Activated CD8-positive, alpha-beta T cell treated with anti-CD3 and anti-CD28 coated beads, Interleukin-2, amount 10 ng/mL, durations not matched to agents 7 days and 5 days (primary cell): ENCODE data around the gene TMEM225B. TPM values are rescaled to one million over a fixed set of nuclear protein-coding genes. Genes with fewer than 3 reads are reported as not detected.
A peak's percentile ranks its signal among the peaks of the same experiment; 100 is the strongest.
"Not testable (repeated sequence)": the region's sequence is repeated elsewhere in the genome, so short reads cannot be mapped to it uniquely, and the experiment has no call there.

ENCODE experiments used
- ATAC-seq: fragments of 150-1000 bp; cut with Tn5 transposase; one replicate; pipeline ENCODE4 v1.10.0; 2021; ENCODE audit warnings: moderate library complexity
- CTCF ChIA-PET: fragments of 350-600 bp; sonication (Branson Sonifier 250); formaldehyde crosslinking; loops from one replicate; lab custom pipeline; 2021; ENCODE audit warnings: antibody characterized with exemption; lab: Charles Lee
- POLR2A ChIA-PET: fragments of 350-600 bp; sonication (Branson Sonifier 250); formaldehyde crosslinking; loops from one replicate; lab custom pipeline; 2021; ENCODE audit warnings: antibody characterized with exemption; lab: Charles Lee
- DNase-seq: peaks from one replicate; pipeline ENCODE4 v3.0.0-alpha.2; 2020
- H3K27ac Mint-ChIP-seq: one replicate; pipeline ENCODE4 v1.8.0; 2021; ENCODE audit warnings: mild to moderate bottlenecking, mixed read lengths
- H3K27me3 Mint-ChIP-seq: one replicate; pipeline ENCODE4 v1.8.0; 2021; ENCODE audit warnings: low read depth, mixed read lengths
- H3K36me3 Mint-ChIP-seq: one replicate; pipeline ENCODE4 v1.8.0; 2021; ENCODE audit warnings: low read depth, mixed read lengths
- H3K4me1 Mint-ChIP-seq: one replicate; pipeline ENCODE4 v1.8.0; 2021; ENCODE audit warnings: low read depth, mixed read lengths
- H3K4me3 Mint-ChIP-seq: one replicate; pipeline ENCODE4 v1.8.0; 2021; ENCODE audit warnings: mild to moderate bottlenecking, mixed read lengths
- H3K9me3 Mint-ChIP-seq: one replicate; pipeline ENCODE4 v1.8.0; 2022; ENCODE audit warnings: mixed read lengths; ENCODE audit not compliant: insufficient read depth
- total RNA-seq, 2 experiments: library from RNA; stranded (reverse); gene quantifications; one replicate each; pipeline ENCODE4 v1.2.3, GENCODE V29; 2021

Gene TMEM225B
- total RNA-seq, 2 experiments from 2014 or later: 1.2 to 1.4 TPM

GRCh38 chr7:99559175-99559915, 38.7 kb upstream of the TMEM225B start:
- Mint-ChIP-seq H3K4me3 (peak overlapping the region; percentile 100), H3K36me3 (peaks cover 68% of the 10 kb centered on the region), H3K27ac (peak overlapping the region; percentile 100), H3K27me3 (no peaks in the 10 kb centered on the region), H3K4me1 (peaks cover 56% of the 10 kb centered on the region), H3K9me3 (no peaks in the 10 kb centered on the region)
- ChIA-PET POLR2A (interaction anchor here (0.6 to 5.4 kb wide), 17 partner anchors 8 to 1315 kb away, joined by 3 to 57 read pairs (median 13); partner anchors contain the start of genes BUD31, PDAP1, SRRT and ZKSCAN5), CTCF (interaction anchor here (0.8 to 2.8 kb wide), 6 partner anchors 45 to 542 kb away, joined by 3 to 12 read pairs (median 4); partner anchors contain the start of genes AP4M1, MCM7, TRIM4 and ZNF394)
- no peak for DNase-seq
- ATAC-seq: no peak

- peak overlapping the region; percentile 100 for H3K4me3 Mint-ChIP-seq
- no peaks in the 10 kb centered on the region for H3K27me3 Mint-ChIP-seq
- peaks cover 67% of the 10 kb centered on the region for H3K36me3 Mint-ChIP-seq
- H3K27ac Mint-ChIP-seq: peak overlapping the region; percentile 66
- H3K9me3 Mint-ChIP-seq: no peaks in the 10 kb centered on the region
- peaks cover 53% of the 10 kb centered on the region for H3K4me1 Mint-ChIP-seq
- ChIA-PET CTCF (no interaction called here), POLR2A (interaction anchor here (0.6 to 5.4 kb wide), 4 partner anchors 55 to 460 kb away, joined by 3 to 57 read pairs (median 24); partner anchors contain the start of genes BUD31, PDAP1, ZNF394 and ZSCAN25)
- no peak for DNase-seq
- no peak for ATAC-seq
These were observed 37.0 kb upstream of the TMEM225B start for GRCh38 chr7:99560834-99561736.

- no peaks in the 10 kb centered on the region for H3K27me3 Mint-ChIP-seq
- CTCF ChIA-PET: no interaction called here
These were observed 36.4 kb upstream of the TMEM225B start for GRCh38 chr7:99561737-99562051.

GRCh38 chr7:99562114-99562784, 35.8 kb upstream of the TMEM225B start:
- DNase-seq (no peak), ATAC-seq (no peak)
- CTCF ChIA-PET: no interaction called here
- Mint-ChIP-seq H3K4me1 (peaks cover 45% of the 10 kb centered on the region), H3K4me3 (no peak overlapping the region), H3K9me3 (no peaks in the 10 kb centered on the region), H3K36me3 (peaks cover 65% of the 10 kb centered on the region), H3K27me3 (no peaks in the 10 kb centered on the region), H3K27ac (peak overlapping the region; percentile 79)
- POLR2A ChIA-PET: no interaction called here

More at GRCh38 chr7:99561737-99562051, 36.4 kb upstream of the TMEM225B start:
- Mint-ChIP-seq H3K27ac (no peak overlapping the region), H3K4me1 (peaks cover 51% of the 10 kb centered on the region), H3K36me3 (peaks cover 68% of the 10 kb centered on the region), H3K4me3 (no peak overlapping the region), H3K9me3 (no peaks in the 10 kb centered on the region)
- DNase-seq: no peak
- POLR2A ChIA-PET: no interaction called here
- ATAC-seq: no peak

DNA sequence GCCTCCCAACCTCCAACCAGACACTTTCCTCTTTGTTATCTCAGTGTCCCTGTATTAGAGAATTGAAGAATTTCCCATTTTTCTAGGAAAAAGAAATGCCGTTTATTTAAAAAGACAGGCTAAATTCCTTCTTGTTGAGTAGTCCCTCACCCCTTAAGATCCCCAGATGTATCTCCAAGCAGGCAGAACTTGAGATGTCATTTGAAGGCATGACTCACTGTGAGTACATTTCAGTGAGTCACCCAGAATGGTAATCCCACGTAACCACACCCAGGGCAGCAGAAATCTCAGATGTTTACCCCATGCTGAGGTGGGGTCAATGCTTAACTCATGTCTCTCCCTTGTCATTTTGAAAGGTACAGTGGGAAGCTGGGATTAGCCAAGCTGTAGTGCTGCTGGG, 35.2 kb upstream of the TMEM225B start:
- no peak overlapping the region for H3K4me3 Mint-ChIP-seq
- H3K9me3 Mint-ChIP-seq: no peaks in the 10 kb centered on the region
- ChIA-PET CTCF (no interaction called here), POLR2A (no interaction called here)
- H3K36me3 Mint-ChIP-seq: peaks cover 61% of the 10 kb centered on the region
- H3K27me3 Mint-ChIP-seq: no peaks in the 10 kb centered on the region
- peaks cover 43% of the 10 kb centered on the region for H3K4me1 Mint-ChIP-seq
- ATAC-seq (no peak), DNase-seq (peak; percentile 36)
- H3K27ac Mint-ChIP-seq: peak overlapping the region; percentile 79

DNA sequence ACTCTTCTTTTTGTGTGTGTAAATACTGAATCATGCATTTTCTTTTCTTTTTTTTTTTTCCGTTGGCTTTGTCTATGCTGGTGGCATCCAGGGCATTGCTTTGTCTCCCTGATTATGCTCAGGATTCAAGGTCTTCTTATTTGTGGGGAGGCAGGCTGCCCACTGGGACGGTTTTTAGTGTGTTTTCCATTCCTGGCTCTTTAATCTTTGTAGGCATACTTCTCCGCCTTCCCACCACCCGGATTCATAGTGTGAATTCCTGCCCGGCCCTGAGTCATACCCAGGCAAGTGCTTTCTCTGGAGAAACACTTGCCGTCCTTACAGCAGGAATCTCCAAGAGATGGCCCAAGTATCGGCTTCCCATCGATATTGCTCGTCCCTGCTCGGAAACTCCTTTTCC, 34.4 kb upstream of the TMEM225B start:
- CTCF ChIA-PET: no interaction called here
- H3K36me3 Mint-ChIP-seq: peaks cover 57% of the 10 kb centered on the region
- H3K4me3 Mint-ChIP-seq: no peak overlapping the region
- H3K9me3 Mint-ChIP-seq: no peaks in the 10 kb centered on the region
- peaks cover 43% of the 10 kb centered on the region for H3K4me1 Mint-ChIP-seq
- DNase-seq (no peak), ATAC-seq (no peak)
- POLR2A ChIA-PET: no interaction called here
- no peak overlapping the region for H3K27ac Mint-ChIP-seq
- H3K27me3 Mint-ChIP-seq: no peaks in the 10 kb centered on the region

DNA sequence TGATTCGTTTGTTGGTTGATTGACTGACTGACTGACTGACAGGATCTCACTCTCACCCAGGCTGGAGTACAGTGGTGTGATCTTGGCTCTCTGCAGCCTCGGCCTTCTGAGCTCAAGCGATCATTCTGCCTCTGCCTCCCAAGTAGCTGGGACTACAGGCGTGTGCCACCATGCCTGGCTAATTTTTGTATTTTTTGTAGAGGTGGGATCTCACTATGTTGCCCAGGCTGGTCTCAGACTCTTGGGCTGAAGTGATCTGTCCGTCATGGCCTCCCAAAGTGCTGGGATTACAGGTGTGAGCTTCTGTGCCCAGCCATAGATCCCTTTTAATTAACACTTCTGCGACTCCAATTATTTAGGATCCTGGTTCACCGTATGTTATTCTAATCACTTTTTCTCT, 29.3 kb upstream of the TMEM225B start:
- H3K27me3 Mint-ChIP-seq, ATAC-seq, CTCF ChIA-PET, H3K9me3 Mint-ChIP-seq, H3K27ac Mint-ChIP-seq, DNase-seq, H3K4me3 Mint-ChIP-seq: not testable (repeated sequence)
- Mint-ChIP-seq H3K36me3 (peaks cover 66% of the 10 kb centered on the region), H3K4me1 (peaks cover 11% of the 10 kb centered on the region)
- POLR2A ChIA-PET: interaction anchor here (3.7 kb wide), 1 partner anchor 10 kb away, joined by 25 read pairs; the partner anchor contains the start of gene ZNF655

DNA sequence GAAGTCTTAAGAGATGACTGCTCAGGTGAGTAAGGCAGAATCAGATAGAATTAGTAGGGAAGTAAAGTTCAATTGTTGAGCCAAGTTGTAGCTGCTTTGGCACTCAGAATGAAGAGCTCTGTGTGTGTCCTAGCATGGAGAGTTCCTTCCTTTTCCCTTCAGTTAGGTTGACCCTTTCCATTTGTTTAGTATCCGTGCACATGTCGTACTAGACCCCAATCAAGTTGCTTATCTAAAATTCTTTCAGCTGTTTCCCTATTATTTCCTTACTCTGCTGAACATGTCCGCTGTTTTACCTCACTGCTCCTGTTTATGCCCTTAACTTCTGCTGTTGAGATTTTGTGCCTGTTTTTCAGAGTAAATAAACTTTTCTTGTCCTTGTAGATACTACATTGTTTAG, 26.3 kb upstream of the TMEM225B start:
- ChIA-PET CTCF (no interaction called here), POLR2A (interaction anchor here (0.9 to 2.5 kb wide), 2 partner anchors 13 to 52 kb away, joined by 3 to 14 read pairs; partner anchors contain the start of gene ZNF655)
- H3K36me3 Mint-ChIP-seq: peaks cover 51% of the 10 kb centered on the region
- H3K9me3 Mint-ChIP-seq: no peaks in the 10 kb centered on the region
- ATAC-seq (no peak), DNase-seq (no peak)
- no peaks in the 10 kb centered on the region for H3K27me3 Mint-ChIP-seq
- no peak overlapping the region for H3K4me3 Mint-ChIP-seq
- no peak overlapping the region for H3K27ac Mint-ChIP-seq
- H3K4me1 Mint-ChIP-seq: no peaks in the 10 kb centered on the region

- no peak overlapping the region for H3K27ac Mint-ChIP-seq
- ChIA-PET CTCF (no interaction called here), POLR2A (interaction anchor here (2.5 kb wide), 1 partner anchor 15 kb away, joined by 14 read pairs; the partner anchor contains the start of gene ZNF655)
- DNase-seq: no peak
- no peak for ATAC-seq
- no peaks in the 10 kb centered on the region for H3K27me3 Mint-ChIP-seq
- no peaks in the 10 kb centered on the region for H3K4me1 Mint-ChIP-seq
- no peak overlapping the region for H3K4me3 Mint-ChIP-seq
- no peaks in the 10 kb centered on the region for H3K9me3 Mint-ChIP-seq
- peaks cover 51% of the 10 kb centered on the region for H3K36me3 Mint-ChIP-seq
These were observed 24.8 kb upstream of the TMEM225B start for GRCh38 chr7:99573257-99573656.

DNA sequence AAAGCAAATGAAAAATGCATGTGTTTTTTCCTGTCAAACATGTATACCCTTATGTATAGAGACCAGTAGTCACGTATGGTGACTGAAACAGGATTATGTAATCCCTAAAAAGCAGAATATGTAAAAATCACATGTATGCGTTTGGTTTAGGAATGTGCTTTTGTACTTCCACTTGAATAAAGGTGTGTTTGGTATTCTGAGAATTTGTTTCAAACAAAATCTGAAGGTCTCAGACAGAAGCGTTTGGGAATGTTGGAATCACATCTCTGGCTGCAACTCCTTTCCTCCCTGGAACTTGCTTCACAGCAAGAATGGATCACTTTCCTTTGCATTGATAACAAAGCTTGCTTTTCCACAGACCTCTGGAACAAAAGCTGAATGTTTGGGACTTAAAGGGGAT, 21.8 kb upstream of the TMEM225B start:
- POLR2A ChIA-PET: no interaction called here
- CTCF ChIA-PET: no interaction called here
- ATAC-seq (no peak), DNase-seq (no peak)
- Mint-ChIP-seq H3K4me3 (no peak overlapping the region), H3K27ac (no peak overlapping the region), H3K4me1 (peaks cover 18% of the 10 kb centered on the region), H3K27me3 (no peaks in the 10 kb centered on the region), H3K36me3 (peaks cover 31% of the 10 kb centered on the region), H3K9me3 (no peaks in the 10 kb centered on the region)

GRCh38 chr7:99579281-99579955, 18.6 kb upstream of the TMEM225B start:
- Mint-ChIP-seq H3K27me3 (no peaks in the 10 kb centered on the region), H3K4me3 (peak overlapping the region; percentile 76), H3K4me1 (peaks cover 20% of the 10 kb centered on the region), H3K36me3 (peaks cover 4% of the 10 kb centered on the region), H3K27ac (no peak overlapping the region), H3K9me3 (no peaks in the 10 kb centered on the region)
- POLR2A ChIA-PET: interaction anchor here (1.0 to 3.1 kb wide), 2 partner anchors 20 to 38 kb away, joined by 3 to 22 read pairs; partner anchors contain the start of genes ZNF655 and ZSCAN25
- CTCF ChIA-PET: interaction anchor here (1.5 kb wide), 1 partner anchor 74 kb away, joined by 4 read pairs; no protein-coding TSS in a partner anchor
- no peak for DNase-seq
- ATAC-seq: no peak
